Hematopoietic multipotent progenitor cell treated with erythropoietin and hydrocortisone succinate and interleukin-3 and kit ligand, for 15 days (in vitro differentiated cells): Measurements from ENCODE around the gene RRP12.
"Not testable (repeated sequence)": the region's sequence is repeated elsewhere in the genome, so short reads cannot be mapped to it uniquely, and the experiment has no call there.

Experiments
- DNase-seq: peaks from one replicate; pipeline ENCODE4 v3.0.0-alpha.2; 2015; ENCODE audit warnings: low spot score

RRP12 gene

DNA sequence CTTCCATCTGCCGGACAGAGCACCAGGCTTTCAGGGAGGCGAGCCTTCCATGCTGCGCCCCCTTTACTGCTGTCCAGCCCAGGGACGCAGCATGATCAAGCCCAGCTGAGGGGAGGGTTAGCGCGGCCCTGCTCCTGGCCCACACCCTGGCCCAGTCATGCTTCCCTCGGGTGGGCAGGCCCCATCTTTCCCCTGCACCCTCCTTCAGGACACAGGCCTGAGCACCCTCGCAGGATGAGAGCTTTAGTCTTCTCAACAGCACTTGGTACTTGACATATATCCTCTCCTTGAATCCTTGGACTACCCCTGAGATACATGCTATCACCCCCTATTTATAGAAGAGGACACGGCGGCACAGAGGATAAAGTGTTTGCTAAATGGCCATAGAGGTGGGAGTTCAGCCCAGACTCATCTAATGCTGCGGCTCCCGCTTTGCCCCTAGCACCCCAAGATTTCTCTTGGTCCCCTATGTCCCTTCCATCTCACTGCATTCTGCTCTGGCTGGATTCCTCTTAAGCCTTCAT is 34.0 kb downstream of the RRP12 start:
- no peak for DNase-seq

DNA sequence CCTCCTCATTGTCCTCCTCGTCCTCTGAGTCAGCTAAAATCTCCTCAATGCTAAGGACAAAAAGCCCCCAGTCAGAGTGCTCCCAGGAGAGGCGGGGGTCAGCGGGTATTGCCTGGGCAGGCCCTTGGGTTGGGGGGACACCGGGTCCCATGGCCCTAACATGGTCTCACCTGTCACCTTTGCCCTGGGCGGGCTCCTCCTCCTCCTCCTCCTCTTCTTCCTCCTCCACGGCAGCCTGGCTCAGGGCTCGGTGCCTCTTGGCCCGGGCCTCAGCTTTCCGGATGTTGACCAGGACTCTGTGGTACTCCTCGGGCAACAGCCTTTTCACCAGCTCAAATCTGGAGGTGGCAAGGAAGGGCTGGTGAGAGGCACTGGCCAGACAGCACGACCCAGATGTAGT is 34.6 kb downstream of the RRP12 start:
- no peak for DNase-seq

DNA sequence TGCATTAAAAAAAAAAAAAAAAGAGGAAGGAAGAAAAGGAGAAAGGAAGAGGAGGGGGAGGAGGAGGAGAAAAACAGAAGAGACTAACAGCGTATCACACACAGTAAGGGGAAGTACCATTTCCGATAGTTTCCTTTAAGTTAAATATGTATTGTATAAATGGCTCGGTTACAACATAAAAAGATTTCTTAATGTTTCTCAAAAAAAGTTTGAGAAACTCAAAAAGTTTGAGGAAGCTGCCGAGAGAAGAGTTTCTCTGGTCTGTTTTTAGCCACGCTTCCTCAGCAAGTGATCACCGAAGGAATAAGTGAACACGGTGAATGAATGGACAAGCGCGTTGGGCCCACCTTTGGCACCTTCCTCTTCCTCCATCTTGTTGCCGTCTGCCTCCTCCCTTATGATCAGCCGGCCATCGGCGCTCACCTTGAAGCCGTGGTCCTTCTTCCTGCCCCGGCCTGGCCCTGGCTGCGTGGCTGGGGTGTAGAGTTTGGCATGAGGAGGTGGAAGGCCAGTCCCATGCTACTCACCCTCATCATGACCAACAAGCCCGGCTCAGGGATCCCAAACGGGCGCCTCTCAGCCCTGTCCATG is 35.3 kb downstream of the RRP12 start:
- DNase-seq: no peak

DNA sequence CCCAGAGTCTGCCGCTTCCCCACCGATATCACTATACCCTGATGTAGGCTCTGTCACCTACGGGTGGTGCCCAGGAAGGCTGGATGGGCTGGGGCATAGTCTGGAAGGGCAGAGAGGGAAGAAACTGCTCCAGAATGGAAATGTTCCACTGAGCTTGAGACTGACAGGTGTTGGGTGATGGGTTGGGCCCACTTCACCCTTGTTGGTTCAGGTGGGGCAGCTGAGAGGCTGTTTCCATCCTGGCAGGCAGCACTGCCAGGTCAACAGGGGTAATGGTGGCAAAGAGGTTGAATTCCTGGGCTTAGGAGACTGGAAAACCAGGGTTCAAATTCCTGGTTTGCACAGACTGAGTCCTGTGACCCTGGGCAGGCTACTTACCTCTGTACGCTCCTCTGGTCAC is 38.1 kb downstream of the RRP12 start:
- no peak for DNase-seq

DNA sequence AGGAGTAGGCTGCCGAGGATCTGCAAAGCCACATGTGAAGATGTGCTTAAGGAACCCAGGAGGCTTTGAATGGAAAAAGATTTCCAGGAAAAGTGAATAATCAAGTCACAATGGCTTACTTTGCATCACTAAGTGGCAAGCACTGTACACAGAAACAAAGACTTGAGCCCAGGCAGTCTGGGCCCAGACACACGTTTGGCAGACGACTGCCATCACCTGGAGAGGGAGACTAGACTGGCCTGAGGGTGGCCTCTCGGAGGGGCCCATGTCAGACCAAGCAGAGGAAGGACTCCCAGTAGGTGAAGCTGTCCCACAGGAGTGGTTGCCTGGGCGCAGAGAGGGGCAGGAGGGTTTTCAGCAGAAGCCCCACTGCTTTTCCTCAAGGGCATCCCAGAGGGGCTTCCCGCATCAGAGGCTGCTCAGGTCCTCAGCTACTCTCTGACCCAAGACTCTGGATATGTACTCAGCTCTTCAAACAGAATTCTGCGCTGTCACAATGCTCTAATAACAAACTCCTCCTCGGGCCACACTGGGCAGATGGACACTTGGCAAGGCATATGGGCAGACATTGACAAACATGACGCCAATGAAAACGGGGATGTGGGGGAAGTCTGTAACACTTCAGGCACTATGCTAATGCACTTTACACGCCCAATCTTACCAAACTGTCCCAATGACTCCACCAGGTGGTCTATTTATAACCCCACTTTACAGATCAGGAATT is 38.7 kb downstream of the RRP12 start:
- no peak for DNase-seq

DNA sequence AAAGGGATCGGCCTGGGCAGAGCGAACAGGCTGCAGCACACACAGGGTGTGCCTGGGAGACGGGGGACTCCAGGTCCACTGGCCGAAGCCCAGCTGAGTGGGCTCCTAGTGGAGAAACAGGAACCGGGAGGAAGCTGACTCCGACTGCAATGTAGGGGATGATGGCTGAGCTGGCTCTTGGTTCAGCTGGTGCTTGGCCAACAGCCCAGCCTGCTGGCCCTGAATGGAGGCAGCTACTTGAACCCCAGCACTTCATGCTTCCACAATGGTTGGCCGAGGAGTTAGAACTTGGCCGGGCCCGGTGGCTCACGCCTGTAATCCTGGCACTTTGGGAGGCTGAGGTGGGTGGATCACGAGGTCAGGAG is 39.6 kb downstream of the RRP12 start:
- no peak for DNase-seq

DNA sequence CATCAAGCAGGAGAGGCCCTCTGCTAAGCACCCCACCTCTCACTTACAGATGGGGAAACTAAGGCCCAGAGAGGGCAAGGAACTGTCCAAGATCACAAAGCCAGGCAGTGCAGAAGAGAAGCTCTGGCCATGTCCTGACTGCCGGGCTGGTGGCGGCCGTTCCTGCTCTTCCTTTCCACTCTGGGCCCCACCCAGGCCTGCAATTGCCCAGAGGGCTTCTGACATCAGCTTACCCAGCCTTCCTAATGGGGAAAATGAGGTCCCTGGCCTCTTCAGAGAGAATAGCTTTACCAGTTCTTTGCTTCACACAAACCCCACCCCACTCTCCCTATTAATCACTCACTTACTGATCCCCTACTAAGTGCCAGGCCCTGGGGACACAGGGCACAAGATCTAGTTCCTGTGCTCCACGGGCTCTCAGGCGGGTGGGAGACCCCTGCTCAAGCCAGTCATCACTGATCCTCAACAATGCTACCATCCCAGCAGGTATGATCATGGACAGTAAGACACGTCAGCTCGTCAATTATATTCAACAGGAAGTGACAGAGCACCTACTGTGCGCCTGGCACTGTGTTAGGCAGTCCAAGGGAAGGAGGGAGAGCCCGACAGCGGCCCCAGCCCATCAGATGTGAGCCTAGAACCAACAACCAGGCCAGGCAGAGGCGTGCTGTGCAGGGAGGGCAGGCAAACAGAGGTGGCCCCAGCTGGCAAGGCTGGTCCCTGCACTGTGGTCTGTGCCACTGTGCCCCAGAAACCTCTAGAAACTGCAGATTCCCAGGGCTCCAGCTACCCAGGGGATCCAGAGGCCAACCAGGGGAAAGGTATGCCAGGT is 40.2 kb downstream of the RRP12 start:
- no peak for DNase-seq

DNA sequence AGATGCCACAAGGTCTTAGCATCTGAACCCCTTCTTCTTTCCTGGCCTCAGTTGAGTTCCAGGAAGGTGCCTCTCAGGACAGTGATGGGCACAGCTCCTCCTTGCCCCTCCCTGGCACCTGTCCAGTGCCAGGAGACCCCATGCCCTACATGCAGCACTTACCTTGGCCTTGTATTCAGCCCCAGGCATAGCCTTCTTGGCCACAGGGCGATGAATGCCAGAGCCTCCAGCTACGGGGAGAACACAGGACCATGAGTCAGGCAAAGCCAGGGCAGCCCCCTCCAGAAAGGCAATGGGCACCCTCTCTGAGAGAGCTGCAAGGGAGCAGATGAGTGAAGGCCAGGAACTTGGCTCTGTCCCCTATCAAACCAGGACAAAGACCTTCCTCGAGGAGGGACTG is 42.4 kb downstream of the RRP12 start:
- no peak for DNase-seq

DNA sequence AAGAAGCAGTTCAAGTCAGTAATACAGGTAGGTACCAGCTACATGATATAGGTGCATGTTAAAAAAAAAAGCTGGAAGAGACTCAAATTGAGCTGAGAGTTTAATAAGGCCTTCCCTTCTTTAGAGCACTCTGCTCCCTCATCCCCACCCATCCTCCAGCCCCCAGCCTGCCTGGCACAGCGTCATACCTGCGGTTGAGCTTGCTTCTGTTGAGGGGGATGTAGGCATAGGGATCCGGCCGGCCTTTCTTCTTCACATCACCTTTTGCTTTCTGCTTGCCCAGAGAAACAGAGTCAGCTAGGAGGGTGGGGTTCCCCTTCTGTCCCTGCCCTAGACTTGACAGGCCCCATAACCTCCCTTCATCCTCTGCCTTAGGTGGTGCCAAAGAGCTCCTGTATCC is 42.8 kb downstream of the RRP12 start:
- no peak for DNase-seq

DNA sequence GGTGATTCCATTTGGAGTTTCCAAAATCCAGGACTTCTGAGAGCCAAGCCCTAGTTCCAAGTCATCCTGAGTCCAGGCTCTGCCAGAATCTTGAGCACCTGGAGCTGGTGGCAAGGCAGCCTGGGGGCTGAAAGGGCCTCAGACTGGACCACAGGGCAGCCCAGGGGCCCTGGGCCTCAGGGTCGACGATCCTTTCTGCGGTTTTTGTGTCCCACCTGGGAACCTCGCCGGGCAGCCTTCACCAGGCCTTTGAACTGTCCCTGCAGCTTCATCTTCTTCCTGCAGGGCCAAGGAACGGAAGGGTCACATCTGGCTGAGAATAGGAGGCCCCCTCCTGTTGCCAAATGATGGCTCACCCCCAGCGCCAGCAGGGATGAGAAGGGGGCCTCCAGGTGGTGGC is 44.2 kb downstream of the RRP12 start:
- DNase-seq: no peak

DNA sequence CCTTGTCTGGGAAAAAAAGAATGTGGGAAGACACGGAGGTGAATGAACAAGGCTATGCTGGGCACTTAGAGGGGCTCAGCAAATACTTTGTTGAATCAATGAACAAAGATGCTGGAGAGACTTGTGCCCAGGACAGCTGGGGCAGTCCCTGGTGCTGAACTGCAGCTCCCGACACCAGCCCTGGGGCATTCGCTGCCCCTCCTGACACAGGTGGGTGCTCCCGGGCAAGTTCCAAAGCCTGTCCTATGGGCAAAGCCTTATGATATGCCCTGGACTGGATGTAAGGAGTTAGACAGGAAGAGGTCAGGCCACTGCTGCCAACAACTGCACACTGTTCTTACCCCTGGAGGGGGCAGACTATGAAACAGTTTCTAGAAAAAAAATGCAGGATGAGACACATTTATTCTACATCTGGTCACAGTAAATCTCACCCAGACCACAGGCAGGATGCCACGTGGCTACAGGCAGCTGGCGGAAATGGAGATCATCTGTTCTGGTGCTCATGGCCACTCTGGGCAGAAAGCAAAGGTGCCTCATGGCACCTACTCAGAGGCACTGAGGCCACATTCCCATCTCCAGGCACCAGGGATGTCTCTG is 44.7 kb downstream of the RRP12 start:
- no peak for DNase-seq

DNA sequence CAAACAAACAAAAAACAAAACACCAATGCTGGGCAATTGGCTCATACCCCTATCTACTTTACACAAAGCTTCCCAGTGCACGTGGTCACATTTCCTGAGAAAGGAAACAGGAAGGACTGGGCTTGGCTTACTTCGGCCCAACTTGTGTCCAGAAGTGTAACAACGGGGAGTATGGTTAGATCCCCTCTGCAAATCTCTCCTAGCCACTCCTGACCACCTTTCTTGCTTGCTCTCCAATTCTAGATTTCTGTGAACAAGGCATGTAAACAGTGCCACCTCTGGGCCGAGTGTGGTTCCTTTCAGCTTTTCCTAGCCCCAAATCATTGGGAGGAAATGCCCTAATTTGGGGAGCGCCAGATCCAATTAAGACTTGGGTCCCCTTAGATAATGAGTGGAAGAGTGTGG is 45.6 kb downstream of the RRP12 start:
- DNase-seq: peak; percentile 8

DNA sequence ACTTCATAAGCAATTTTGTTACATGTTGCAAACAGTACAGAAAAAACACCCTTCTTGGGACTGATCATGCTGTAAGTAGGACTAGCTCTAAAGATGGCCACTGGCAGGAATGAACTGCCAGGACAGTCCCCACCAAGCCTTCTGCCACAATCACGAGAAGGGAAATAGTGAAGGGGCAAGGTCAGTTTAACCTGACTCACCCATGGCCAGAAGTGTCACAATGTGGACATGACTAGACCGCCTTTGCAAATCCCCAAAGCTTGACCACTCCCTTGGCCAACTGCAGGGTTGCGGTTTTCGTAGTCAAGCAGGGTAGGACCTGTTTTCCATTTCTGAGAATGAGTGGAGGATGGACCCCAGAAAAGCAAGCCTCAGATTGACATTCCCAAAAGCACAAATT is 47.2 kb downstream of the RRP12 start:
- DNase-seq: no peak

DNA sequence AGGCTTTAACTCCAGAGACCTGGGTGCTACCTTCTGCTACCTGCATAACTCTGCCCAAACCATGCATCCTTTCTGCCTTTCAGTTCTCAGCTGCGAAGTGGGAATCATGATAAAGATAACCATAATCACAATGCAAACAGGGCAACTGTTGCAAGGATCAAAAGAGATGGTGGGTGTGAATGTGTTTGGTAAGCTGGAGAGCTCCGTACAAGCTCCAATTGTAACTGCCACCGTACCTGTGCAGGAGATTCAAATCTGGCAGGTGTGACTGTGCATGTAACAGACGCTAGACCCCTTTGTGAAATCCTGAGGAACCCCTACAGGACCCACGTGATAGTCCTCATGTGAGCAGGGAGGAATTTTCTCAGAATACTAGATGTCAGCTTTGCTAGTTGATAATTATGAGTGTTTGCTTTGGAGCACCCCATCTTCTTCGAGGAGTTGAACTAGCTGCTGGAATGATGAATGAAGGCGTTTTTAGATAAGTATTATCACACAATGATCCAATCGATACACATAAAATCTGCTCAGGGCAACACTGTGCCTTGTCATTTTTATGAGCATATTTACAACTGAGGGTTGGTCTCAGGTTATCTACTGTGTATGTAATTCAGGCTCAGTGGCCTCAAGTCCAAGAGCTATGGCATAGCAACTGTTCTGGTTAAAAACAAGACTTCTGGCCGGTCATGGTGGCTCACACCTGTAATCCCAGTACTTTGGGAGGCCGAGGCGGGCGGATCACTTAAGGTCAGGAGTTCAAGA is 51.2 kb downstream of the RRP12 start:
- no peak for DNase-seq

DNA sequence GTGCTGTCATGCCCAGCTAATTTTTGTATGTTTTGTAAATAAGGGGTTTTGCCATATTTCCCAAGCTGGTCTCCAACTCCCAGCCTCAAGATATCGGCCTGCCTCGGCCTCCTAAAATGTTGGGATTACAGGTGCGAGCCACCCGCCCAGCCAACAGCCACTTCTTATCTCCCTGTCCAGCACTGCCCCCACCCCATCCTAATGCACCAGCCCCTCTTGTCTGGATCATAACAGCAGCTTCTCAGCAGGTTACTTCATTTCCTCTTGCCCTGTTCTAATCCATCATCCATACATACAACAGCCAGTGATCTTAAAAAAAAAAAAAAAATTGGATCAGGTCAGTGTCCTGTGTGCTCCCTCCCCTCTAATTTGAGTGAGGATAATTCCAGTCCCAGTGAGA is 53.8 kb downstream of the RRP12 start:
- no peak for DNase-seq

DNA sequence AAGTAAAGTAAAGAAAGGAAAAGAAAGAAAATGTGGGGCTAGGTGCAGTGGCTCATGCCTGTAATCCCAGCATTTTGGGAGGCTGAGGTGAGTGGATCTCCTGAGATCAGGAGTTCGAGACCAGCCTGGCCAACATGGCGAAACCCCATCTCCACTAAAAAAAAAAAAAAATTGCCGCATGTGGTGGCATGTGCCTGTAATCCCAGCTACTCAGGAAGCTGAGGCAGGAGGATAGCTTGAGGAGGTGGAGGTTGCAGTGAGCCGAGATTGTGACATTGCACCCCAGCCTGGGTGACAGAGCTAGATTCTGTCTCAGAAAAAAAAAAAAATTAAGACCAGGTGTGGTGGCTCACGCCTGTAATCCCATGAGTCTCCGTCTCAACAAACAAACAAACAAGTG is 57.5 kb downstream of the RRP12 start:
- not testable (repeated sequence) for DNase-seq

DNA sequence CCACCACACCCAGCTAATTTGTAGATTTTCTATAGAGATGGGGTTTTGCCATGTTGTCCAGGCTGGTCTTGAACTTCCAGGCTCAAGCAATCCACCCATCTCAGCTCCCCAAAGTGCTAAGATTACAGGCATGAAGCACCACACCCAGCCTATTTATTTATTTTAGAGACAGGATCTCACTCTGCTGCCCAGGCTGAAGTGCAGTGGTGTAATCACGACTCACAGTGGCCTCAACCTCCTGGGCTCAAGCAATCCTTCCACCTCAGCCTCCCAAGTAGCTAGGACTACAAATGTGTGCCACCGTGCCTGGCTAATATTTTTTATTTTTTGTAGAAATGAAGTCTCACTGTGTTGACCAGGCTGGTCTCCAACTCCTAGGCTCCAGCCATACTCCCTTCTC is 59.7 kb downstream of the RRP12 start:
- no peak for DNase-seq

DNA sequence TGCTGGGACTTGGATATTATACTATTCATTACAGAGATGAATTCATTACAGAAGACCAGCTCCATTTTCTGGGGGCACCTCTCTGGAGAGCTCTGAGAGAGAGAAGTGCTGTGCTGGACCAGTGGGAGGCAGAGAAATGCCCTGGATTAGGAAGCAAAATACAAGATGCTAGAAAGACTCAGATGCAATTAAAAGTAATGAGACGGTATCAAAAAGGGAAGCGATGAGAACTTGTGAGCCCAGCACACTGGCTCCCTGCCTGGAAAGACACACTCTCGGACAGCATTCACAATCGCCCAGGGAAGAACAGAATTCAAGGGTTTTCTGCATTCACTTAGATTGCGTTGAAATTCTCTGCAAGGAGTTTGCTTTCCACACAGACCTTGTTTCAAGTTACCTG is 63.1 kb downstream of the RRP12 start:
- no peak for DNase-seq

DNA sequence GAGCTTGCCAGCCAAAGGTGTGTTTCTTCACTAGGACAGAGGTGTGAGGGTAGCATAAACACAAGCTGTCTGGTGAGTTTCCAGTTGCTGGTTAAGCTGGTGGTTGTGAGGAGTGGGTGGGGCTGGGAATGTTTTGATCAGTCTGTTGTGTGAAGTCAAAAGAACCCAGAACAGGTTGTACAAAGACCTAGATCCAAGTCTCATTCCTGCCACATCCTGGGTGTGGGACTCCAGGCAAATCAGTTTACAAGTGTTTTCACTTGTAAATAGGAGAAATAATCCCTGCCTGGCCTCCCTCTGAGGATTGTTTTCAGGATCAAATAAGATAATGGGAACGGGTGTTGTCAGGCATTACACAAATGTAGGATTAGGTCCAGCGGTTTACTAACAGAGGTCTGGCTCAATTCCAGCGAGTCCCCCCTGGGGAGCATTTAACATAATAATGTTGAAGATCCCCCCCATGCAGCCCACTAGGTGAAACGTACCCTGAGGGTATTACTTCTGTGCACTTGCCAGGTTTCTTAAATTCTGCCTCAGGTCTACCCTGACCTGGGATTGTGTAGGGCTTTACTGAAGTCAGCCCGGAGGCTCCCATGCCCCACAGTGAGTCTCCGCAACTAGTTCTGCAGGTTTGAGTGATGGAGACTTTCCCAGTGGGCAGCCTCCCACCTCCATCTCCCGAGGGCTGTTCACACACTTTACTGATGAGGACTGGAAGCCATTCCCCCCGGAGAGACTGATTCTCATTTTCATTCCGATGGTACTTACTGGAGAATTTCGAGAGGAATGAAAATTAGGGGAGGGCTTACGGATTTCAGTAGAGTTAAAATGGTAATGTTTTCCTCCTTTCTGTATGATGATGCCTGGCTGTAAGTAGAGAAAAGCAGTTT is 64.0 kb downstream of the RRP12 start:
- no peak for DNase-seq

DNA sequence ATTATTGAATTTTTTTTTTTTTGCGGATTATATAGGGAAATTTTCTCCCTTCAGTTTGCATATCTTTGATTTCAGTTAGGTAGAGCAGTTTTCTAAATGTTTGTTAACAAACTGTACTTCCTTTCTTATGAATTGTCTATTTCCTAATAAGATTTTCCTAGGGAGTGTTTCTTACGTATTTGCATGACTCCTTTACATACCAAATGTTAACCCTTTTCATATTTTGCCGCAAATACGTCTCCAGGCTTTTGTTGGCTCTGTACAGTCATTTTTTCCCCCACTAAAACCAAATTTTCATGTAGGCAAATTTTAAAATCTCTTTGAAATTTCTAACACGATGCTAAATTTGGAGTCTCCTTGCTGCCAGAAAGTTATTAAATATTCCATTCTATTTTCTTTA is 64.7 kb downstream of the RRP12 start:
- no peak for DNase-seq

DNA sequence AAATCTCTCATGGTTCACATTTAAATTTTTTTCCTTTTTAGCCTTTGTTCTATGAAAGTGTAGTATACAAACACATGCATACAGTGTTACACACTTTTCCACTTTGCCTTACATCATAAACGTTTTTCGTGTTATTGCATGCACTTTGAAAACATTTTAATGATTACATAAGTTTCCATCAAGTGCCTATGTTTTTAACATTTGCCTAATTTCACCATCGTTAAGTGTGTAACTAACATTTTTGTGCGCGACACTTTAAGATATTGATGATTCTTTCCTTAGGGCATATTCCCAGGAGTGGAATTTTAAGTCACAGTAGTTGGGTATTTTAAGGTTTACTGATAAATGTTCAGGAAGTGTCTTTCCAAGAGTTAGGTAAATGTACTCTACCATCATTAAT is 65.1 kb downstream of the RRP12 start:
- no peak for DNase-seq
